Measurements from ENCODE around the gene ADSS2. TPM values are rescaled to one million over a fixed set of nuclear protein-coding genes. Genes with fewer than 3 reads are reported as not detected.
A peak's percentile ranks its signal among the peaks of the same experiment; 100 is the strongest.

Gene ADSS2
- total RNA-seq, 1 donor from 2014 or later, result 53.9 TPM

DNA sequence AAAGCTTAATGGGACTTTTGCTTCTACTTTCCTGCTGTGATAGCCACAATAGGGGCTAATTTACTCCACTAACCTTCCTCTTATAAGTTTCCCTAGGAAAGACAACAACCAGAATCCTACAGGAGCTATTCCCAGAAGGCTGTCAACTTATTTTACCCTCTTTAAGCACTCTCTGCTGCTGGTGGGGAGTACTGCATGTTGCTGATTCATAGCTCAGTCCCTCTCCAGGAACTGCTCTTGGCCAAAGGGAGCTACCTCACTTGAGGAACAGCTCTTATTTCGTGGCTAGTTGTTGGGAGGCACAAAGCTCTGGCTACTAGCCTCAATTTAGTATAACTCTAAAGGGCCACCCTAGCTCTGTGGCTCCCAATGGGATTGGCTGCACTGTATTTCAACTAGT lies 37.2 kb downstream of the ADSS2 start:
- no peak overlapping the region for H3K27ac Mint-ChIP-seq (ENCODE audit: unreplicated experiment)
- H3K4me3 Mint-ChIP-seq (ENCODE audit: unreplicated experiment), result no peak overlapping the region
- DNase-seq (ENCODE audit: low read depth), result peak; percentile 62
- H3K4me1 Mint-ChIP-seq (ENCODE audit: low read depth, unreplicated experiment), result peaks cover 2% of the 10 kb centered on the region
- no peak overlapping the region for H3K9ac ChIP-seq (ENCODE audit: low read length)
- H3K27me3 Mint-ChIP-seq (ENCODE audit: low read depth, unreplicated experiment), result no peaks in the 10 kb centered on the region
- H3K9me3 ChIP-seq (ENCODE audit: insufficient read depth, low read depth, low read length), result no peaks in the 10 kb centered on the region
- H3K27me3 ChIP-seq (ENCODE audit: insufficient read depth, low read length), result no peaks in the 10 kb centered on the region
- TF ChIP-seq, protein P1, sequence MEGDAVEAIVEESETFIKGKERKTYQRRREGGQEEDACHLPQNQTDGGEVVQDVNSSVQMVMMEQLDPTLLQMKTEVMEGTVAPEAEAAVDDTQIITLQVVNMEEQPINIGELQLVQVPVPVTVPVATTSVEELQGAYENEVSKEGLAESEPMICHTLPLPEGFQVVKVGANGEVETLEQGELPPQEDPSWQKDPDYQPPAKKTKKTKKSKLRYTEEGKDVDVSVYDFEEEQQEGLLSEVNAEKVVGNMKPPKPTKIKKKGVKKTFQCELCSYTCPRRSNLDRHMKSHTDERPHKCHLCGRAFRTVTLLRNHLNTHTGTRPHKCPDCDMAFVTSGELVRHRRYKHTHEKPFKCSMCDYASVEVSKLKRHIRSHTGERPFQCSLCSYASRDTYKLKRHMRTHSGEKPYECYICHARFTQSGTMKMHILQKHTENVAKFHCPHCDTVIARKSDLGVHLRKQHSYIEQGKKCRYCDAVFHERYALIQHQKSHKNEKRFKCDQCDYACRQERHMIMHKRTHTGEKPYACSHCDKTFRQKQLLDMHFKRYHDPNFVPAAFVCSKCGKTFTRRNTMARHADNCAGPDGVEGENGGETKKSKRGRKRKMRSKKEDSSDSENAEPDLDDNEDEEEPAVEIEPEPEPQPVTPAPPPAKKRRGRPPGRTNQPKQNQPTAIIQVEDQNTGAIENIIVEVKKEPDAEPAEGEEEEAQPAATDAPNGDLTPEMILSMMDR (IDR thresholded peaks at IDR 0.05; ENCODE audit: insufficient read depth, low read depth, low read length), result peak; percentile 21
- no peak for TF ChIP-seq EZH2 (IDR thresholded peaks at IDR 0.05; ENCODE audit: insufficient read depth, low read length)
- no peak overlapping the region for H2AFZ ChIP-seq (ENCODE audit: low read depth, low read length)
- H3K27ac ChIP-seq (ENCODE audit: low read depth, low read length), result no peak overlapping the region
- no peak overlapping the region for H3K4me2 ChIP-seq (ENCODE audit: low read length)
- no peak overlapping the region for H3K4me3 ChIP-seq (ENCODE audit: insufficient read depth, low read depth, low read length)
- no peaks in the 10 kb centered on the region for H3K4me1 ChIP-seq (ENCODE audit: insufficient read depth, low read length)
- H3K79me2 ChIP-seq (ENCODE audit: insufficient read depth, low read length), result no peaks in the 10 kb centered on the region
- peaks cover 18% of the 10 kb centered on the region for H3K36me3 Mint-ChIP-seq (ENCODE audit: low read depth, unreplicated experiment)
- H4K20me1 ChIP-seq (ENCODE audit: insufficient read depth, low read length), result no peaks in the 10 kb centered on the region
- H3K36me3 ChIP-seq (ENCODE audit: insufficient read depth, low read length), result peaks cover 74% of the 10 kb centered on the region
- peaks cover 4% of the 10 kb centered on the region for H3K9me3 Mint-ChIP-seq (ENCODE audit: unreplicated experiment)
- FAIRE-seq, result no peak

- Histone ChIP-seq H3K4me1 (ENCODE audit: insufficient read depth, low read length) (no peaks in the 10 kb centered on the region), H2AFZ (ENCODE audit: low read depth, low read length) (no peak overlapping the region), H4K20me1 (ENCODE audit: insufficient read depth, low read length) (no peaks in the 10 kb centered on the region), H3K9me3 (ENCODE audit: insufficient read depth, low read depth, low read length) (no peaks in the 10 kb centered on the region), H3K4me3 (ENCODE audit: insufficient read depth, low read depth, low read length) (no peak overlapping the region), H3K9ac (ENCODE audit: low read length) (no peak overlapping the region), H3K36me3 (ENCODE audit: insufficient read depth, low read length) (peaks cover 73% of the 10 kb centered on the region), H3K79me2 (ENCODE audit: insufficient read depth, low read length) (no peaks in the 10 kb centered on the region), H3K27me3 (ENCODE audit: insufficient read depth, low read length) (no peaks in the 10 kb centered on the region), H3K4me2 (ENCODE audit: low read length) (no peak overlapping the region), H3K27ac (ENCODE audit: low read depth, low read length) (no peak overlapping the region)
- peaks cover 20% of the 10 kb centered on the region for H3K36me3 Mint-ChIP-seq (ENCODE audit: low read depth, unreplicated experiment)
- FAIRE-seq, result no peak
- H3K27me3 Mint-ChIP-seq (ENCODE audit: low read depth, unreplicated experiment), result no peaks in the 10 kb centered on the region
- no peak overlapping the region for H3K4me3 Mint-ChIP-seq (ENCODE audit: unreplicated experiment)
- no peak overlapping the region for H3K27ac Mint-ChIP-seq (ENCODE audit: unreplicated experiment)
- peaks cover 2% of the 10 kb centered on the region for H3K4me1 Mint-ChIP-seq (ENCODE audit: low read depth, unreplicated experiment)
- DNase-seq (ENCODE audit: low read depth), result no peak
- TF ChIP-seq, protein P1 (IDR thresholded peaks at IDR 0.05; ENCODE audit: insufficient read depth, low read depth, low read length), result no peak
- no peak for TF ChIP-seq EZH2 (IDR thresholded peaks at IDR 0.05; ENCODE audit: insufficient read depth, low read length)
- peaks cover 4% of the 10 kb centered on the region for H3K9me3 Mint-ChIP-seq (ENCODE audit: unreplicated experiment)
These were observed 38.0 kb downstream of the ADSS2 start for GRCh38 chr1:244413736-244414135.

GRCh38 chr1:244412176-244412575 lies 39.5 kb downstream of the ADSS2 start:
- H3K36me3 Mint-ChIP-seq (ENCODE audit: low read depth, unreplicated experiment), result peaks cover 16% of the 10 kb centered on the region
- peaks cover 4% of the 10 kb centered on the region for H3K9me3 Mint-ChIP-seq (ENCODE audit: unreplicated experiment)
- H3K9me3 ChIP-seq (ENCODE audit: insufficient read depth, low read depth, low read length), result no peaks in the 10 kb centered on the region
- no peaks in the 10 kb centered on the region for H3K79me2 ChIP-seq (ENCODE audit: insufficient read depth, low read length)
- peaks cover 2% of the 10 kb centered on the region for H3K4me1 Mint-ChIP-seq (ENCODE audit: low read depth, unreplicated experiment)
- no peak for DNase-seq (ENCODE audit: low read depth)
- H3K36me3 ChIP-seq (ENCODE audit: insufficient read depth, low read length), result peaks cover 58% of the 10 kb centered on the region
- no peak for FAIRE-seq
- H3K4me2 ChIP-seq (ENCODE audit: low read length), result no peak overlapping the region
- TF ChIP-seq EZH2 (IDR thresholded peaks at IDR 0.05; ENCODE audit: insufficient read depth, low read length), result no peak
- TF ChIP-seq, protein P1 (IDR thresholded peaks at IDR 0.05; ENCODE audit: insufficient read depth, low read depth, low read length), result no peak
- H3K27me3 Mint-ChIP-seq (ENCODE audit: low read depth, unreplicated experiment), result no peaks in the 10 kb centered on the region
- H3K27me3 ChIP-seq (ENCODE audit: insufficient read depth, low read length), result no peaks in the 10 kb centered on the region
- H3K9ac ChIP-seq (ENCODE audit: low read length), result no peak overlapping the region
- no peak overlapping the region for H2AFZ ChIP-seq (ENCODE audit: low read depth, low read length)
- H3K4me3 ChIP-seq (ENCODE audit: insufficient read depth, low read depth, low read length), result no peak overlapping the region
- no peak overlapping the region for H3K27ac Mint-ChIP-seq (ENCODE audit: unreplicated experiment)
- no peak overlapping the region for H3K27ac ChIP-seq (ENCODE audit: low read depth, low read length)
- no peaks in the 10 kb centered on the region for H4K20me1 ChIP-seq (ENCODE audit: insufficient read depth, low read length)
- H3K4me1 ChIP-seq (ENCODE audit: insufficient read depth, low read length), result no peaks in the 10 kb centered on the region
- H3K4me3 Mint-ChIP-seq (ENCODE audit: unreplicated experiment), result peak overlapping the region; percentile 12

Data from astrocyte (in vitro differentiated cells and primary cell).